Lower leg skin (tissue), 4 donors: ENCODE data around the gene MCTP1. TPM values are rescaled to one million over a fixed set of nuclear protein-coding genes. Genes with fewer than 3 reads are reported as not detected.
"Not testable (repeated sequence)": the region's sequence is repeated elsewhere in the genome, so short reads cannot be mapped to it uniquely, and the experiment has no call there.

ENCODE experiments used
- DNase-seq, 2 donors: peaks; one replicate each; pipeline ENCODE4 v3.0.0-alpha.2; 2019; ENCODE audit warnings: low spot score in 2 of 2
- H3K4me3 ChIP-seq: fragments of 200-600 bp; sonication (generic); 2 replicates; pipeline ENCODE4 v1.5.1; 2017; ENCODE audit warnings: mild to moderate bottlenecking, low read depth; ENCODE audit not compliant: poor library complexity, severe bottlenecking
- CTCF ChIP-seq, 3 donors: fragments of 450-650 bp; IDR thresholded peaks; one replicate each; pipeline ENCODE4 v1.5.1; 2016; ENCODE audit warnings: antibody characterized with exemption in 3 of 3, mild to moderate bottlenecking in 3 of 3, moderate library complexity in 2 of 3
- POLR2A ChIP-seq, 2 donors: fragments of 450-650 bp; IDR thresholded peaks; one replicate each; pipeline ENCODE4 v1.6.1; 2016 to 2017; ENCODE audit warnings: antibody characterized with exemption in 2 of 2, mild to moderate bottlenecking in 1 of 2, moderate library complexity in 1 of 2
- WGBS, 2 donors: methylation state at CpG; one replicate each; pipeline ENCODE4 v1.1.5; 2018; 5-methylcytosine and 5-hydroxymethylcytosine counted together
- intact Hi-C: fragments of 100-400 bp; cut with DNase I; formaldehyde crosslinking; loops from one replicate; pipeline ENCODE4 v1.15.0; 2023; ENCODE audit warnings: low total_unique reads
- total RNA-seq, 4 donors: library from RNA; depleted of rRNA; stranded (reverse); fragments of >200 nt; gene quantifications; one replicate each; pipeline ENCODE4 v1.1.0, GENCODE V29; 2016

The MCTP1 gene
- total RNA-seq, 4 donors from 2014 or later = 6.3 to 36.5 (median 9.8) TPM

- intact Hi-C loops = no loop called here
- no peak for DNase-seq
- 70 to 79% methylated on average over 4 of the region's 4 CpGs for WGBS, 2 donors
- H3K4me3 ChIP-seq = no peak overlapping the region
- TF ChIP-seq CTCF (IDR thresholded peaks at IDR 0.05) (no peak), POLR2A (IDR thresholded peaks at IDR 0.05) (no peak)
These were observed 276.8 kb downstream of the MCTP1 start for GRCh38 chr5:95007921-95008597.

- DNase-seq = no peak
- no peak for TF ChIP-seq CTCF (IDR thresholded peaks at IDR 0.05)
- no peak for TF ChIP-seq POLR2A (IDR thresholded peaks at IDR 0.05)
- 97 to 100% methylated on average over 1 of the region's 1 CpG for WGBS, 2 donors
- intact Hi-C loops = no loop called here
- H3K4me3 ChIP-seq = no peak overlapping the region
These were observed 279.1 kb downstream of the MCTP1 start for GRCh38 chr5:95005811-95006210.

GRCh38 chr5:94998670-94999069 lies 286.2 kb downstream of the MCTP1 start:
- no peak for TF ChIP-seq POLR2A (IDR thresholded peaks at IDR 0.05)
- TF ChIP-seq CTCF (IDR thresholded peaks at IDR 0.05) = no peak
- WGBS, 2 donors = 59 to 63% methylated on average over 7 of the region's 7 CpGs
- H3K4me3 ChIP-seq = no peak overlapping the region
- no peak for DNase-seq
- intact Hi-C loops = no loop called here

DNA sequence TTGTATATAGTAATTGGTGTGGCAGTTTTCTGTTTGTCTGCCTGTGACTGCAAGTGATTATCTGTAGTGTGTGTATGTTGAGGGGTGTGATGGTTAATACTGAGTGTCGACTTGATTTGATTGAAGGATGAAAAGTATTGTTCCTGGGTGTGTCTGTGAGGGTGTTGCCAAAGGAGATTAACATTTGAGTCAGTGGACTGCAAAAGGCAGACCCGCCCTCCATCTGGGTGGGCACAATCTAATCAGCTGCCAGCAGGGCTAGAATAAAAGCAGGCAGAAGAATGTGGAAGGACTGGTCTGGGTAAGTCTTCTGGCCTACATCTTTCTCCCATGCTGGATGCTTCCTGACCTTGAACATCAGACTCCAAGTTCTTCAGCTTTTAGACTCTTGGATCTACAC lies 290.4 kb downstream of the MCTP1 start:
- H3K4me3 ChIP-seq, DNase-seq, intact Hi-C loops: not testable (repeated sequence)
- 44 to 52% methylated on average over 2 of the region's 2 CpGs for WGBS, 2 donors

DNA sequence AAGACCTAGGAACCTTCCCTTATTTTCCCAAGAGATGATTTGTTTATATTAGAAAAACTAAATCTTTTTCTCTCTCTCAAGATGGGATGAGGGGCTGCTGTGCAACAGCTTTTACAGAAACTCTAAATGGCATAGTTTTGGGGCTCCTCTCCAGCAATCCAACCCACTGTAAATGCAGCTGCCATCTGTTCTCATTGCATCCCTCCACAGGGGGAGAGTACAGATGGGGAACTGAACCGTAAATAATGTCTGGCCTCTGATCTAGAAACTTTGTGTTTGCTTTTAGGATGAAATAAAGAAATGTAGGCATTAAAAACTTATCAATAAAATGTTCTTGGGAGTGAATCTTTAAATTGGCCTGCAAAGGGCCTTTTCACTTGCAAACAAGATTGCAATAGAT lies 291.4 kb downstream of the MCTP1 start:
- no peak for DNase-seq
- intact Hi-C loops = no loop called here
- no peak overlapping the region for H3K4me3 ChIP-seq
- TF ChIP-seq POLR2A (IDR thresholded peaks at IDR 0.05) (no peak), CTCF (IDR thresholded peaks at IDR 0.05) (no peak)
- WGBS, 2 donors = 80 to 86% methylated on average over 1 of the region's 1 CpG

- no peak for DNase-seq
- intact Hi-C loops = no loop called here
- no peak overlapping the region for H3K4me3 ChIP-seq
- WGBS, 2 donors = 85 to 87% methylated on average over 2 of the region's 2 CpGs
- TF ChIP-seq POLR2A (IDR thresholded peaks at IDR 0.05) (no peak), CTCF (IDR thresholded peaks at IDR 0.05) (no peak)
These were observed 292.6 kb downstream of the MCTP1 start for GRCh38 chr5:94992325-94992724.
